HepG2 (cell line): ENCODE results near the gene ZDHHC6. TPM values are rescaled to one million over a fixed set of nuclear protein-coding genes. Genes with fewer than 3 reads are reported as not detected.
A peak's percentile ranks its signal among the peaks of the same experiment; 100 is the strongest.

Experiments
- ATAC-seq: fragments of 200-7000 bp; cut with Tn5 transposase; 3 replicates; pipeline ENCODE4 v1.9.1; 2020; ENCODE audit warnings: mild to moderate bottlenecking, moderate library complexity
- Bru-seq: library from RNA; stranded (reverse); fragments of 400-500 nt; gene quantifications from one replicate; lab custom pipeline; 2021; lab: Mats Ljungman, UMichigan
- BruChase-seq, 2 experiments: library from RNA; stranded (reverse); fragments of 400-500 nt; gene quantifications; one replicate each; lab custom pipeline; 2021; lab: Mats Ljungman, UMichigan
- BruUV-seq: library from RNA; stranded (reverse); fragments of 400-500 nt; replicated peaks from 2 replicates; lab custom pipeline; 2021; lab: Mats Ljungman, UMichigan
- CTCF ChIA-PET: fragments of 300-600 bp; formaldehyde crosslinking; extraction: SDS; loops from one replicate; lab custom pipeline; 2021; ENCODE audit warnings: low total read pairs, inconsistent platforms, low intra/inter-chr PET ratio; lab: Yijun Ruan, JAX
- POLR2A ChIA-PET: fragments of 350-600 bp; sonication (Branson Sonifier 250); formaldehyde crosslinking; loops from one replicate; lab custom pipeline; 2020; ENCODE audit warnings: antibody characterized with exemption, inconsistent platforms; lab: Yijun Ruan, JAX
- DNase-seq: peaks from one replicate; pipeline ENCODE4 v3.0.0-alpha.2; 2015; ENCODE audit warnings: low spot score
- FAIRE-seq: peaks from 3 replicates; lab custom pipeline; 2011; peaks lifted over from hg19 to GRCh38; lab: Jason Lieb, UNC
- H2AFZ ChIP-seq: one replicate; pipeline ENCODE4 v1.6.1; 2011; ENCODE audit warnings: low read length, inconsistent platforms
- H3K27ac ChIP-seq: fragments of 300-600 bp; 3 replicates; pipeline ENCODE4 v1.8.0; 2011; ENCODE audit warnings: mixed run types, mild to moderate bottlenecking, mixed read lengths, low read length, inconsistent platforms; ENCODE audit not compliant: insufficient read depth; ENCODE audit errors: extremely low read length
- H3K27me3 ChIP-seq, 2 experiments: fragments of 200-600 bp in 1 of 2; 2 replicates in 1 of 2; 3 replicates in 1 of 2; pipeline versions ENCODE4 v1.6.0 to v1.8.0; 2011; ENCODE audit warnings: low read length in 2 of 2, mild to moderate bottlenecking in 2 of 2, moderate library complexity in 2 of 2, inconsistent platforms in 1 of 2; ENCODE audit not compliant: insufficient read depth in 2 of 2, control insufficient read depth in 1 of 2
- H3K36me3 ChIP-seq, 2 experiments: fragments of 200-600 bp in 1 of 2; replicated peaks in 1 of 2; 2 replicates in 1 of 2; 3 replicates in 1 of 2; pipeline versions ENCODE4 v1.5.1 to v1.8.0; 2011; ENCODE audit warnings: low read length in 2 of 2, inconsistent platforms in 1 of 2; ENCODE audit not compliant: insufficient read depth in 2 of 2, control insufficient read depth in 1 of 2
- H3K4me1 ChIP-seq: 2 replicates; pipeline ENCODE4 v1.5.1; 2012; ENCODE audit warnings: low read length, inconsistent platforms; ENCODE audit not compliant: insufficient read depth
- H3K4me2 ChIP-seq: 2 replicates; pipeline ENCODE4 v1.6.0; 2011; ENCODE audit warnings: low read depth, low read length, inconsistent platforms
- H3K4me3 ChIP-seq, 3 experiments: fragments of 200-600 bp in 1 of 3; sonication (generic), shearing (Covaris generic) in 1 of 3; replicated peaks in 1 of 3; 2 replicates each; pipeline ENCODE4 v1.5.1; 2011 to 2016; ENCODE audit warnings: low read length in 3 of 3, inconsistent platforms in 2 of 3, low read depth in 2 of 3, mild to moderate bottlenecking in 2 of 3, control low read depth in 1 of 3, mixed read lengths in 1 of 3; ENCODE audit not compliant: insufficient read depth in 1 of 3
- H3K79me2 ChIP-seq: one replicate; pipeline ENCODE4 v1.6.1; 2011; ENCODE audit warnings: low read length, inconsistent platforms; ENCODE audit not compliant: insufficient read depth
- H3K9ac ChIP-seq: 2 replicates; pipeline ENCODE4 v1.6.0; 2011; ENCODE audit warnings: mild to moderate bottlenecking, low read depth, low read length, inconsistent platforms; ENCODE audit not compliant: insufficient read depth
- H3K9me3 ChIP-seq: 2 replicates; pipeline ENCODE4 v1.5.1; 2012; ENCODE audit warnings: mild to moderate bottlenecking, low read length
- H4K20me1 ChIP-seq: 2 replicates; pipeline ENCODE4 v1.6.0; 2011; ENCODE audit warnings: inconsistent platforms, mild to moderate bottlenecking, low read length, moderate library complexity; ENCODE audit not compliant: insufficient read depth
- CTCF ChIP-seq: sonication (generic); formaldehyde crosslinking; IDR thresholded peaks from 2 replicates; pipeline ENCODE4 v1.5.0; 2020; ENCODE audit warnings: mild to moderate bottlenecking, missing genetic modification reagents, moderate library complexity
- FOXK1 ChIP-seq: sonication (generic); formaldehyde crosslinking; IDR thresholded peaks from 2 replicates; pipeline ENCODE4 v1.4.0; 2020; ENCODE audit warnings: low read depth, missing genetic modification reagents, borderline replicate concordance
- HBP1 ChIP-seq: IDR thresholded peaks from 2 replicates; pipeline ENCODE4 v1.6.1; 2016; ENCODE audit warnings: low read depth, control low read depth
- KDM5B ChIP-seq: sonication (generic); formaldehyde crosslinking; IDR thresholded peaks from 2 replicates; pipeline ENCODE4 v1.4.0; 2020; ENCODE audit warnings: missing genetic modification reagents, mild to moderate bottlenecking, borderline replicate concordance
- ZBTB33 ChIP-seq: sonication (generic); formaldehyde crosslinking; IDR thresholded peaks from 2 replicates; pipeline ENCODE4 v1.4.0; 2020; ENCODE audit warnings: missing genetic modification reagents
- ZNF75D ChIP-seq: sonication (generic); formaldehyde crosslinking; IDR thresholded peaks from 2 replicates; pipeline ENCODE4 v1.8.1; 2023; ENCODE audit warnings: missing genetic modification reagents, mild to moderate bottlenecking, borderline replicate concordance
- WGBS: methylation state at CpG from one replicate; pipeline ENCODE4 v1.1.6; 2017; ENCODE audit warnings: low lambda C conversion rate; 5-methylcytosine and 5-hydroxymethylcytosine counted together
- in situ Hi-C: cut with HindIII; loops from 2 replicates; pipeline ENCODE4 v1.10.0; 2017; ENCODE audit warnings: low pct_unique_long_range_greater_than_20kb; ENCODE audit not compliant: extremely low pct_ligation_motif_present
- intact Hi-C: fragments of 100-400 bp; cut with micrococcal nuclease; formaldehyde crosslinking; loops from one replicate; pipeline ENCODE4 v1.10.0; 2022; ENCODE audit not compliant: unreplicated experiment
- long read RNA-seq, 2 experiments: library from RNA in 1 of 2; library from polyadenylated mRNA in 1 of 2; stranded (forward) in 1 of 2; unstranded in 1 of 2; transcript quantifications; one replicate each; pipeline ENCODE4 v2.0.0, GENCODE V29; 2019 to 2022
- polyA minus RNA-seq, 3 experiments: library from RNA; depleted of rRNA, polyadenylated mRNA; stranded (reverse); fragments of >200 nt; gene quantifications; 2 replicates each; pipeline ENCODE4 v1.2.3, GENCODE V29; 2011; ENCODE audit warnings: low replicate concordance in 1 of 3
- polyA plus RNA-seq, 8 experiments: library from polyadenylated mRNA; depleted of rRNA in 3 of 8; stranded (reverse) in 7 of 8; unstranded in 1 of 8; fragments of >200 nt; fragmentation: Illumina TruSeq in 4 of 8; extraction: Trizol in 4 of 8; gene quantifications; 2 replicates each; pipeline versions ENCODE4 v1.2.1 to v1.2.3, GENCODE V29; 2011 to 2016; ENCODE audit warnings: low read depth in 4 of 8, missing spikeins in 1 of 8, mixed read lengths in 1 of 8; ENCODE audit not compliant: insufficient read depth in 1 of 8
- total RNA-seq, 5 experiments: library from RNA; depleted of rRNA; stranded (reverse); fragments of >200 nt; fragmentation: Illumina TruSeq; extraction: Trizol; gene quantifications; 2 replicates each; pipeline ENCODE4 v1.2.3, GENCODE V29; 2016; ENCODE audit warnings: low read depth in 1 of 5

Gene ZDHHC6
- total RNA-seq (2016; rRNA removed; fragmentation: Illumina TruSeq; extraction: Trizol) (49.4 and 50.9 TPM in 2 replicates), polyA plus RNA-seq (2011; rRNA removed) (16.3 and 20.9 TPM in 2 replicates), polyA minus RNA-seq (2011; rRNA and poly(A)+ RNA removed; ENCODE audit: low replicate concordance) (17.3 and 32.4 TPM in 2 replicates), Bru-seq, nascent RNA (percentile 76 among the genes with signal in this experiment), BruChase-seq, experiment 1, labeled RNA remaining after a 6-hour chase (percentile 73 among the genes with signal in this experiment), BruChase-seq, experiment 2, labeled RNA remaining after a 2-hour chase (percentile 74 among the genes with signal in this experiment)
- 35.2 and 46.9 TPM in 2 replicates for total RNA-seq (2016; cell fraction: cytosol; rRNA removed; fragmentation: Illumina TruSeq; extraction: Trizol; ENCODE audit: low read depth)
- 52.5 and 54.7 TPM in 2 replicates for total RNA-seq (2016; cell fraction: insoluble cytoplasmic fraction; rRNA removed; fragmentation: Illumina TruSeq; extraction: Trizol)
- 80.7 and 80.9 TPM in 2 replicates for total RNA-seq (2016; cell fraction: membrane; rRNA removed; fragmentation: Illumina TruSeq; extraction: Trizol)
- 42.2 and 43.4 TPM in 2 replicates for total RNA-seq (2016; cell fraction: nucleus; rRNA removed; fragmentation: Illumina TruSeq; extraction: Trizol)
- polyA plus RNA-seq (2011; cell fraction: cytosol; rRNA removed) = 8.4 and 12.7 TPM in 2 replicates
- 34.4 and 41.6 TPM in 2 replicates for polyA plus RNA-seq (2011; cell fraction: nucleus; rRNA removed)
- 22.0 and 25.6 TPM in 2 replicates for polyA plus RNA-seq (2012)
- 33.5 and 47.1 TPM in 2 replicates for polyA plus RNA-seq (2016; cell fraction: cytosol; fragmentation: Illumina TruSeq; extraction: Trizol; ENCODE audit: low read depth)
- polyA plus RNA-seq (2016; cell fraction: insoluble cytoplasmic fraction; fragmentation: Illumina TruSeq; extraction: Trizol; ENCODE audit: low read depth) = 44.1 and 46.7 TPM in 2 replicates
- 57.9 and 69.4 TPM in 2 replicates for polyA plus RNA-seq (2016; cell fraction: membrane; fragmentation: Illumina TruSeq; extraction: Trizol; ENCODE audit: low read depth)
- polyA plus RNA-seq (2016; cell fraction: nucleus; fragmentation: Illumina TruSeq; extraction: Trizol; ENCODE audit: insufficient read depth, low read depth) = 80.3 and 81.7 TPM in 2 replicates
- 6.6 and 7.8 TPM in 2 replicates for polyA minus RNA-seq (2011; cell fraction: cytosol; rRNA and poly(A)+ RNA removed)
- polyA minus RNA-seq (2011; cell fraction: nucleus; rRNA and poly(A)+ RNA removed) = 34.8 and 42.5 TPM in 2 replicates
- long read RNA-seq, experiment 1, transcript ZDHHC6-202 (11 exons, 2,170 nt) = major isoform, 15 of 26 reads
- long read RNA-seq, experiment 1, partial matches to known transcripts = 4 of 26 reads
- long read RNA-seq, experiment 1, other reads (novel, unspliced or antisense) = 4 of 26 reads
- long read RNA-seq, experiment 2, transcript ZDHHC6-202 (11 exons, 2,170 nt) = major isoform, 14 of 31 reads
- long read RNA-seq, experiment 2, partial matches to known transcripts = 8 of 31 reads
- long read RNA-seq, experiment 2, other reads (novel, unspliced or antisense) = 6 of 31 reads

GRCh38 chr10:112446855-112447619, at the start of gene ZDHHC6, which contains the start of gene VTI1A:
Gene ZDHHC6 (minus strand): TSS chr10:112446914. CDS start chr10:112445436, 1,478 bp downstream.
Gene VTI1A (plus strand): TSS chr10:112447215. CDS start chr10:112447374, 159 bp downstream.
- ATAC-seq (peak; percentile 99), FAIRE-seq (peak; percentile 30), DNase-seq (peak; percentile 81)
- H4K20me1 ChIP-seq = no peaks in the 10 kb centered on the region
- peak within 1 kb of the TSS; percentile 95 for H2AFZ ChIP-seq
- no peaks in the 10 kb centered on the region; a peak in 1 of 5 replicates for H3K27me3 ChIP-seq
- BruUV-seq = no TSS peak
- H3K9me3 ChIP-seq = no peaks in the 10 kb centered on the region
- H3K27ac ChIP-seq = peak within 1 kb of the TSS; percentile 94
- peaks cover 55% of the 10 kb centered on the region for H3K79me2 ChIP-seq
- H3K9ac ChIP-seq = peak within 1 kb of the TSS; percentile 96
- H3K4me3 ChIP-seq = peak within 1 kb of the TSS; percentile 92 to 96 (median 96)
- ChIA-PET POLR2A (interaction anchor here (0.7 to 1.1 kb wide), 4 partner anchors 25 to 82 kb away, joined by 3 to 4 read pairs (median 3); partner anchors contain the start of gene ACSL5), CTCF (no interaction called here)
- H3K4me2 ChIP-seq = peak within 1 kb of the TSS; percentile 78
- under 1% methylated on average over 23 of the region's 59 CpGs for WGBS
- intact Hi-C loops (no loop called here), in situ Hi-C loops (loop anchor here (25.0 kb wide), 2 partner anchors 110 to 310 kb away; no protein-coding TSS in a partner anchor)
- H3K36me3 ChIP-seq = peaks cover 0 to 13% of the 10 kb centered on the region in 2 experiments; a peak in 1 of 5 replicates
- peaks cover 32% of the 10 kb centered on the region for H3K4me1 ChIP-seq
- TF ChIP-seq ZBTB33 (CRISPR knock-in tag) (no peak), CTCF (CRISPR knock-in tag) (peak; percentile 60), KDM5B (CRISPR knock-in tag) (peak; percentile 47; the same call in 1 of the 2 replicates), FOXK1 (CRISPR knock-in tag) (peak; percentile 10; the same call in 1 of the 2 replicates), HBP1 (CRISPR knock-in tag) (peak; percentile 65), ZNF75D (no peak)
